GM12873 (cell line): ENCODE measurements around the gene HIP1.

Experiments
- TF ChIP-seq, protein P1 (sequence below): IDR thresholded peaks from 2 replicates; pipeline ENCODE4 v1.5.1; 2012; ENCODE audit warnings: low read depth, mild to moderate bottlenecking, moderate library complexity, low read length, control low read depth; ENCODE audit not compliant: insufficient read depth; ENCODE audit errors: missing control alignments

HIP1 gene

GRCh38 chr7:75738604-75738974 lies at the start of gene HIP1:
HIP1 (minus strand) TSS chr7:75738941; CDS start chr7:75738920, 21 bp downstream.
- TF ChIP-seq, protein P1, sequence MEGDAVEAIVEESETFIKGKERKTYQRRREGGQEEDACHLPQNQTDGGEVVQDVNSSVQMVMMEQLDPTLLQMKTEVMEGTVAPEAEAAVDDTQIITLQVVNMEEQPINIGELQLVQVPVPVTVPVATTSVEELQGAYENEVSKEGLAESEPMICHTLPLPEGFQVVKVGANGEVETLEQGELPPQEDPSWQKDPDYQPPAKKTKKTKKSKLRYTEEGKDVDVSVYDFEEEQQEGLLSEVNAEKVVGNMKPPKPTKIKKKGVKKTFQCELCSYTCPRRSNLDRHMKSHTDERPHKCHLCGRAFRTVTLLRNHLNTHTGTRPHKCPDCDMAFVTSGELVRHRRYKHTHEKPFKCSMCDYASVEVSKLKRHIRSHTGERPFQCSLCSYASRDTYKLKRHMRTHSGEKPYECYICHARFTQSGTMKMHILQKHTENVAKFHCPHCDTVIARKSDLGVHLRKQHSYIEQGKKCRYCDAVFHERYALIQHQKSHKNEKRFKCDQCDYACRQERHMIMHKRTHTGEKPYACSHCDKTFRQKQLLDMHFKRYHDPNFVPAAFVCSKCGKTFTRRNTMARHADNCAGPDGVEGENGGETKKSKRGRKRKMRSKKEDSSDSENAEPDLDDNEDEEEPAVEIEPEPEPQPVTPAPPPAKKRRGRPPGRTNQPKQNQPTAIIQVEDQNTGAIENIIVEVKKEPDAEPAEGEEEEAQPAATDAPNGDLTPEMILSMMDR = no peak

GRCh38 chr7:75776295-75776971 lies 37.7 kb upstream of the HIP1 start:
- TF ChIP-seq, protein P1 = no peak

GRCh38 chr7:75772081-75773077 lies 33.6 kb upstream of the HIP1 start, which contains the start of gene CCL26:
CCL26 (minus strand) TSS chr7:75772211; CDS start chr7:75772176, 35 bp downstream.
- TF ChIP-seq, protein P1 = no peak

GRCh38 chr7:75771224-75771623 lies 32.5 kb upstream of the HIP1 start:
- TF ChIP-seq, protein P1 = no peak

DNA sequence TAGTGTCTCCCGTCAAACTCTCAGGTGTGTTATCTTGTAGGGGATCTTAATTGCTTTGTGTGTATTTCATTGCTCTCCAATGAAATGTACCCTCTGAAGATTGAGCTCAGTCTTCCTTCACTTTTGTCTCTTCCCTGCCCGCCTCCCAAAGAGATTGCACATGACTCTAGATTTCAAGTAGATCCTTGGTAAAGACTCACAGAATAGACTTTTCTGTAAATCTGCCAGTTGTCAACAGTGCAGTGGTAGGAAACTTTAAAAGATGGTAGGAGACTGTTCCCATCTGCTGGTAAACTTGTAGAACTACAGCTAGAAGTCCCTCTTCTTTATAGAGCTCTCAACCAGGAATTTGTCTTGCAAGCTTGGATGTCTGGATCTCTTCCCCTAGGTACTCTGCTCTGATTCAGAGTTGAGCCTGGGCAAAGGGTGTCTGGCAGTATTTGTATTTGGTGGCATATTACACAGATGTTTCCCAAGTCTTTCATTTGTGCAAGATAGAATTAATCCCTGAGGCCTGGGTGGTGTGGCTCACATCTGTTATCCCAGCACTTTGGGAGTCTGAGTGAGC lies 23.7 kb upstream of the HIP1 start:
- TF ChIP-seq, protein P1 = peak; percentile 80

DNA sequence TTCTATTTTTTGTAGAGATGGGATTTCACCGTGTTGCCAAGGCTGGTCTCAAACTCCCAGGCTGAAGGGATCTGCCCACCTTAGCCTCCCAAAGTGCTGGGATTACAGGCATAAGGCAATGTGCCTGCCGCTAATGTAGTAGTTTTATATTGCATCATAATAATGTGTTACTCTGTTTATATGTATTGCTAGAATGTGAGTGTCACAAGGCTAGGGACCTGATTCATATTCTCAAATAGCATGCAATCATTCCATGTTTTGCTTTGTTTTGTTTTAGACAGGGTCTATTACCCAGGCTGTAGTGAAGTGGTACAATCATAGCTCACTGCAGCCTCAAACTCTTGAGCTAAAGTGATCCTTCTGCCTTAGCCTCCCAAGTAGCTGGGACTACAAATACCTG lies 19.8 kb upstream of the HIP1 start:
- TF ChIP-seq, protein P1 = no peak

DNA sequence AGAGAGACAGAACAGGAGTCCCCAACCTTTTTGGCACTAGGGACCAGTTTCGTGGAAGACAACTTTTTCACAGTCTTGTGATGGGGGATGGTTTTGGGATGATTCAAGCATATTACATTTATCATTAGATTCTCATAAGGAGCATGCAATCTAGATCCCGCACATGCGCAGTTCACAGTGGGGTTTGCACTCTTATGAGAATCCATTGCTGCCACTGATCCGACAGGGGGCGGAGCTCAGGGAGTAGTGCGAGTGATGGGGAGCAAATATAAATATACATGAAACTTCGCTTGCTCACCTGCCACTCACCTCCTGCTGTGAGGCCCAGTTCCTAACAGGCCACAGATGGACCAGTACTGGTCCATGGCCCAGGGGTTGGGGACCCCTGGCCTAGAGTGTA lies 19.1 kb upstream of the HIP1 start:
- TF ChIP-seq, protein P1 = no peak
